Osteocyte (in vitro differentiated cells): Measurements from ENCODE around the gene ALK. TPM values are rescaled to one million over a fixed set of nuclear protein-coding genes. Genes with fewer than 3 reads are reported as not detected.
A peak's percentile ranks its signal among the peaks of the same experiment; 100 is the strongest.

ENCODE experiments used
- DNase-seq: peaks from one replicate; pipeline ENCODE4 v3.0.0; 2021; ENCODE audit warnings: mixed read lengths; ENCODE audit not compliant: unreplicated experiment; ENCODE audit errors: extremely low spot score
- H3K27ac Mint-ChIP-seq: one replicate; pipeline ENCODE4 v1.8.0; 2021; ENCODE audit warnings: mild to moderate bottlenecking, mixed read lengths; ENCODE audit not compliant: unreplicated experiment
- H3K27me3 Mint-ChIP-seq: one replicate; pipeline ENCODE4 v1.8.0; 2021; ENCODE audit warnings: mixed read lengths; ENCODE audit not compliant: unreplicated experiment
- H3K36me3 Mint-ChIP-seq: one replicate; pipeline ENCODE4 v1.8.0; 2021; ENCODE audit warnings: mixed read lengths; ENCODE audit not compliant: unreplicated experiment
- H3K4me1 Mint-ChIP-seq: one replicate; pipeline ENCODE4 v1.8.0; 2021; ENCODE audit warnings: mixed read lengths; ENCODE audit not compliant: unreplicated experiment
- H3K4me3 Mint-ChIP-seq: one replicate; pipeline ENCODE4 v1.8.0; 2021; ENCODE audit warnings: mild to moderate bottlenecking, moderate library complexity, mixed read lengths; ENCODE audit not compliant: unreplicated experiment
- H3K9me3 Mint-ChIP-seq: one replicate; pipeline ENCODE4 v1.8.0; 2021; ENCODE audit warnings: mixed read lengths; ENCODE audit not compliant: unreplicated experiment
- total RNA-seq: library from RNA; stranded (reverse); gene quantifications from 2 replicates; pipeline ENCODE4 v1.2.1, GENCODE V29; 2021
- TF ChIP-seq, protein P1 (sequence below): fragments of 200-600 bp; sonication (generic); IDR thresholded peaks from 2 replicates; pipeline ENCODE4 v1.5.0; 2021; ENCODE audit warnings: antibody characterized with exemption, mild to moderate bottlenecking, moderate library complexity

The ALK gene
- total RNA-seq, 1 donor from 2014 or later = not detected

DNA sequence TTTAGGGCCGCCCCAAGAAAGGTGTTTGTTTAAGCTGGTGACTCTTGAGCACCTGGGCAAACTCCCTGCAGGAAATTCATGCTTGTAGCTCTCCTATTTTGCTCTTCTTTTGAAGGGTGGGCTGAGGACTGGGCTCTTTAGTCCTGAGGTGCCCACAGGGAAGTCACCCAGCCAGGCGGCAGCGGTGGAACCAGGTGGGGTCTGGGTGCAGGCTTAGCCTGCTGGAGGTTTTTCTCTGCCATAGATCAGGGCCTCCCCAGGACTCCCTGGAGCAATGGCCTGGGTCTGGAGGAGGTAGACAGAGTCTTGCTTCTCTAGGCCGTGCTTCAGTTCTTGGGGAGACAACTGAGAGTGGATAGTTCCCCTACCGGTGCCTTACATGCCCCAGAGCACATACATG lies 706.3 kb downstream of the ALK start:
- H3K36me3 Mint-ChIP-seq = no peaks in the 10 kb centered on the region
- no peak overlapping the region for H3K27ac Mint-ChIP-seq
- no peaks in the 10 kb centered on the region for H3K27me3 Mint-ChIP-seq
- TF ChIP-seq, protein P1, sequence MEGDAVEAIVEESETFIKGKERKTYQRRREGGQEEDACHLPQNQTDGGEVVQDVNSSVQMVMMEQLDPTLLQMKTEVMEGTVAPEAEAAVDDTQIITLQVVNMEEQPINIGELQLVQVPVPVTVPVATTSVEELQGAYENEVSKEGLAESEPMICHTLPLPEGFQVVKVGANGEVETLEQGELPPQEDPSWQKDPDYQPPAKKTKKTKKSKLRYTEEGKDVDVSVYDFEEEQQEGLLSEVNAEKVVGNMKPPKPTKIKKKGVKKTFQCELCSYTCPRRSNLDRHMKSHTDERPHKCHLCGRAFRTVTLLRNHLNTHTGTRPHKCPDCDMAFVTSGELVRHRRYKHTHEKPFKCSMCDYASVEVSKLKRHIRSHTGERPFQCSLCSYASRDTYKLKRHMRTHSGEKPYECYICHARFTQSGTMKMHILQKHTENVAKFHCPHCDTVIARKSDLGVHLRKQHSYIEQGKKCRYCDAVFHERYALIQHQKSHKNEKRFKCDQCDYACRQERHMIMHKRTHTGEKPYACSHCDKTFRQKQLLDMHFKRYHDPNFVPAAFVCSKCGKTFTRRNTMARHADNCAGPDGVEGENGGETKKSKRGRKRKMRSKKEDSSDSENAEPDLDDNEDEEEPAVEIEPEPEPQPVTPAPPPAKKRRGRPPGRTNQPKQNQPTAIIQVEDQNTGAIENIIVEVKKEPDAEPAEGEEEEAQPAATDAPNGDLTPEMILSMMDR = no peak
- H3K4me1 Mint-ChIP-seq = no peaks in the 10 kb centered on the region
- H3K4me3 Mint-ChIP-seq = no peak overlapping the region
- DNase-seq = no peak
- no peaks in the 10 kb centered on the region for H3K9me3 Mint-ChIP-seq

DNA sequence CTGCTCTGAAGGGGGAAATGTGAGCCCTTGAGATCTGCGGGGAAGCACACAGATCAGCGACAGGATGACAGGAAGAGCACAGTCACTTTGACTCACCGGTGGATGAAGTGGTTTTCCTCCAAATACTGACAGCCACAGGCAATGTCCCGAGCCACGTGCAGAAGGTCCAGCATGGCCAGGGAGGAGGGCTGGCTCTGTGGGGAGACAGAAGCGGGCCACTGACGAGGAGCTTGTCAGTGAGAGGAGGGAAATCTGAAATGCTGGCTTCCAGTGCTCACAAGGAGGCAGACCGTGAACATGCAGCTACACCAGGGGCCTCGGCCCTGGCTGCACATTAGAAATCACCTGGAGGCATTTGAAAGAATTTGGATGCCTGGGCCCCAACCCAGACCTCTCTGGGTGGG lies 707.5 kb downstream of the ALK start:
- no peak overlapping the region for H3K4me3 Mint-ChIP-seq
- no peak overlapping the region for H3K27ac Mint-ChIP-seq
- no peaks in the 10 kb centered on the region for H3K4me1 Mint-ChIP-seq
- TF ChIP-seq, protein P1 = no peak
- peak; percentile 66 for DNase-seq
- no peaks in the 10 kb centered on the region for H3K27me3 Mint-ChIP-seq
- H3K36me3 Mint-ChIP-seq = no peaks in the 10 kb centered on the region
- no peaks in the 10 kb centered on the region for H3K9me3 Mint-ChIP-seq

DNA sequence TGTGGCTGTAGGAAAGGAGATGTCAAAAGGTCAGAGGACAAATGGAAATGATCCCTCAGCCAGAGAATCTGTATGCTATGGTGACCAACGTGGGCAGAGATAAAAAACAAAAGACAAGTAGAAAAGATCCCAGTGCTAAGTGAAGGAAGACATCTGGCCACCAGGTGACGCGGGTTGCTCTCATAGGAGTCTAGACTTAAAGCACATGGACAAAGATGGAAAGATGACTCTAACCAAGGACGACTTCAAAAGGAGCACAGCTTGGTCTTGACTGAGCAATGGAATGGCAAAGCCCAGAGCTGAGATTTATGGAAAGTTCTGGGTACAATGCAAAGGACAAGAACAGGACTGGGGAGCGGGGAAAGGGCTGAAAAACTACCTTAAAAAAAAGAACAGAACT lies 709.4 kb downstream of the ALK start:
- H3K27me3 Mint-ChIP-seq = no peaks in the 10 kb centered on the region
- TF ChIP-seq, protein P1 = peak; percentile 28
- H3K27ac Mint-ChIP-seq = no peak overlapping the region
- H3K9me3 Mint-ChIP-seq = no peaks in the 10 kb centered on the region
- no peak for DNase-seq
- no peak overlapping the region for H3K4me3 Mint-ChIP-seq
- no peaks in the 10 kb centered on the region for H3K4me1 Mint-ChIP-seq
- H3K36me3 Mint-ChIP-seq = no peaks in the 10 kb centered on the region

DNA sequence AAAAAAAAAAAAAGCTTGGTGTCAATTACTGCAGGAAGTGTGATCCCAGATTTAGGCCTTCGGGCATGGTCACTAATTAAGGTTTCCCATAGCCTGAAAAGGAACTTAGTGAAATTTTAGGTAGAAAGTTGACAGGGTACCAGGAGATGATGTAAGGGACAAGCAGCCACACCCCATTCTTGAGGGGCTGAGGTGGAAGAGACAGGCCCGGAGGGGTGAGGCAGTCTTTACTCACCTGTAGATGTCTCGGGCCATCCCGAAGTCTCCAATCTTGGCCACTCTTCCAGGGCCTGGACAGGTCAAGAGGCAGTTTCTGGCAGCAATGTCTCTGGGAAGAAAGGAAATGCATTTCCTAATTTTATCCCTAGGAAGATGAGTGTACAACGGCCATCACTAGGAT lies 711.8 kb downstream of the ALK start:
- TF ChIP-seq, protein P1 = no peak
- no peak overlapping the region for H3K4me3 Mint-ChIP-seq
- no peaks in the 10 kb centered on the region for H3K9me3 Mint-ChIP-seq
- H3K27ac Mint-ChIP-seq = no peak overlapping the region
- H3K27me3 Mint-ChIP-seq = no peaks in the 10 kb centered on the region
- DNase-seq = no peak
- no peaks in the 10 kb centered on the region for H3K36me3 Mint-ChIP-seq
- H3K4me1 Mint-ChIP-seq = no peaks in the 10 kb centered on the region

DNA sequence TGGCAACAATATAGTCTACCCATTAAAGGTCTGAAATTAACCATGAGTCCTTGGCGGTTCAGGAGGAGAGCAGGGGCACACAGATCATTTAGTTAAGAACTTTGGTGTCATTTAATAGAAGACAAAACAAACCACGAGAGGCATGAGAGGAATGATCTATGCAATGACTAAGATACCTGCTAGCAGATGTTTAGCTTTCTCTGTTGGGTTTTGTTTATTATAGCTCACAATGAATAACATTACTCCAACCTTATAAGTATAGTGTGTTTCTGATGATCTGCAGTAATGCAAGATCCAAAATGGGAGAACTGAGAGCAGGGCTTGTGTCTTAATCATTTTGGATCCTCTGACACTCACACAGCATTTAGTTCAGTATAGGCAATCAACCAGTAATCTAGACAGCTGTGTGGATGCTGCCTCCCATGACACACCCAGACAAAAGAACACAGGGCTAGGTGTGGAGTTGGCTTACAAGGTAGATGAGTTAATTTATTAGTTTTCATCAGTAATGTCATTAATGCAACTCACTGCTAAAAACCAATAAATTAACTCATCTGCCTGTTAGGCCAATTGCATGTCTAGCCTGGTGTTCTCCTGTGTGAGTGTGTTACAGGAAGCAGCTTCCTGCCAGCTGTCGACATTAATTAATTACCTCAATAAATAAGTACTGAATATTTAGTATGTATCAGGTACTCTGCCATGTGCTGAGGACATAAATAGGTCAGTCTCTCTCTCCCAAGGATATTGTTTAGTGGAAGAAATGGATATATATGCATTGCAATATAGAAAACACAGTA lies 713.8 kb downstream of the ALK start:
- Mint-ChIP-seq H3K27me3 (no peaks in the 10 kb centered on the region), H3K9me3 (no peaks in the 10 kb centered on the region), H3K36me3 (no peaks in the 10 kb centered on the region), H3K4me1 (no peaks in the 10 kb centered on the region), H3K4me3 (no peak overlapping the region), H3K27ac (no peak overlapping the region)
- TF ChIP-seq, protein P1 = no peak
- no peak for DNase-seq
